Endodermal cell (in vitro differentiated cells): ENCODE measurements around the gene NOL9. TPM values are rescaled to one million over a fixed set of nuclear protein-coding genes. Genes with fewer than 3 reads are reported as not detected.

Experiments used
- DNase-seq: peaks from one replicate; pipeline ENCODE4 v3.0.0-alpha.2; 2017
- H3K27ac ChIP-seq: 2 replicates; pipeline ENCODE4 v1.5.1; 2013; ENCODE audit warnings: mild to moderate bottlenecking, low read depth, low read length, moderate library complexity
- H3K27me3 ChIP-seq: 2 replicates; pipeline ENCODE4 v1.6.1; 2013; ENCODE audit warnings: mild to moderate bottlenecking, low read length, moderate library complexity; ENCODE audit not compliant: insufficient read depth, control insufficient read depth, poor library complexity, severe bottlenecking
- H3K36me3 ChIP-seq: 2 replicates; pipeline ENCODE4 v1.7.0; 2013; ENCODE audit warnings: mild to moderate bottlenecking, low read length, moderate library complexity; ENCODE audit not compliant: control insufficient read depth, insufficient read depth
- H3K4me1 ChIP-seq: one replicate; pipeline ENCODE4 v1.7.0; 2013; ENCODE audit warnings: low read length; ENCODE audit not compliant: control insufficient read depth, insufficient read depth
- H3K4me3 ChIP-seq: 2 replicates; pipeline ENCODE4 v1.5.1; 2013; ENCODE audit warnings: mild to moderate bottlenecking, low read length, moderate library complexity
- H3K9ac ChIP-seq: 2 replicates; pipeline ENCODE4 v1.6.1; 2013; ENCODE audit warnings: mild to moderate bottlenecking, low read length, moderate library complexity; ENCODE audit not compliant: poor library complexity, severe bottlenecking; ENCODE audit errors: extremely low read depth
- H3K9me3 ChIP-seq: 2 replicates; pipeline ENCODE4 v1.6.1; 2013; ENCODE audit warnings: mild to moderate bottlenecking, low read length, moderate library complexity; ENCODE audit not compliant: control insufficient read depth
- H3K27ac Mint-ChIP-seq: 2 replicates; pipeline ENCODE4 v1.8.0; 2020; ENCODE audit warnings: mixed read lengths
- H3K27me3 Mint-ChIP-seq: 2 replicates; pipeline ENCODE4 v1.8.0; 2021; ENCODE audit warnings: mild to moderate bottlenecking, mixed read lengths; ENCODE audit not compliant: insufficient read depth
- H3K36me3 Mint-ChIP-seq: 2 replicates; pipeline ENCODE4 v1.8.0; 2020; ENCODE audit warnings: low read depth, mixed read lengths
- H3K4me1 Mint-ChIP-seq: 2 replicates; pipeline ENCODE4 v1.8.0; 2020; ENCODE audit warnings: mixed read lengths
- H3K4me3 Mint-ChIP-seq: 2 replicates; pipeline ENCODE4 v1.8.0; 2020; ENCODE audit warnings: mild to moderate bottlenecking, moderate library complexity, mixed read lengths
- H3K9me3 Mint-ChIP-seq: 2 replicates; pipeline ENCODE4 v1.8.0; 2020; ENCODE audit warnings: mild to moderate bottlenecking, mixed read lengths
- CTCF ChIP-seq: fragments of 200-600 bp; sonication (generic); conservative IDR thresholded peaks from 2 replicates; pipeline ENCODE4 v1.5.0; 2021; ENCODE audit warnings: antibody characterized with exemption, mild to moderate bottlenecking
- WGBS, 2 experiments: methylation state at CpG; one replicate each; pipeline versions ENCODE4 v1.1.5 to v1.1.7; 2013; ENCODE audit warnings: missing lambda C conversion rate in 2 of 2, mixed read lengths in 1 of 2; ENCODE audit not compliant: insufficient coverage in 1 of 2, insufficient read length in 1 of 2; 5-methylcytosine and 5-hydroxymethylcytosine counted together
- total RNA-seq, 2 donors: library from RNA; stranded (reverse); fragmentation: NEBNext Ultra II Directional in 1 of 2; extraction: Animal tissue kit (Norgen Biotek cat#: 25700) in 1 of 2; gene quantifications; 2 replicates in 1 of 2; 3 replicates in 1 of 2; pipeline ENCODE4 v1.2.1, GENCODE V29; 2021

The NOL9 gene
- total RNA-seq, 2 donors from 2014 or later = 35.0 to 43.9 TPM

GRCh38 chr1:6585841-6586240, 31.5 kb upstream of the NOL9 start:
- H3K9me3 ChIP-seq = no peaks in the 10 kb centered on the region
- Mint-ChIP-seq H3K9me3 (no peaks in the 10 kb centered on the region), H3K27ac (no peak overlapping the region), H3K4me1 (peaks cover 13% of the 10 kb centered on the region), H3K27me3 (no peaks in the 10 kb centered on the region), H3K4me3 (no peak overlapping the region), H3K36me3 (peaks cover 25% of the 10 kb centered on the region)
- H3K36me3 ChIP-seq = peaks cover 23% of the 10 kb centered on the region
- no peaks in the 10 kb centered on the region for H3K27me3 ChIP-seq
- no peak overlapping the region for H3K27ac ChIP-seq
- 96 to 100% methylated on average over 6 to 7 of the region's 7 CpGs for WGBS, 2 experiments
- peaks cover 1% of the 10 kb centered on the region for H3K4me1 ChIP-seq
- TF ChIP-seq CTCF = no peak
- no peak for DNase-seq
- H3K4me3 ChIP-seq = no peak overlapping the region
- H3K9ac ChIP-seq = no peak overlapping the region

- Histone ChIP-seq H3K9me3 (no peaks in the 10 kb centered on the region), H3K9ac (no peak overlapping the region), H3K27ac (no peak overlapping the region), H3K27me3 (no peaks in the 10 kb centered on the region), H3K36me3 (peaks cover 17% of the 10 kb centered on the region), H3K4me3 (no peak overlapping the region), H3K4me1 (peaks cover 5% of the 10 kb centered on the region)
- Mint-ChIP-seq H3K4me3 (no peak overlapping the region), H3K36me3 (peaks cover 22% of the 10 kb centered on the region), H3K27me3 (no peaks in the 10 kb centered on the region), H3K4me1 (peaks cover 18% of the 10 kb centered on the region), H3K27ac (peak overlapping the region; percentile 6), H3K9me3 (no peaks in the 10 kb centered on the region)
- TF ChIP-seq CTCF = no peak
- 92 to 94% methylated on average over 8 to 12 of the region's 12 CpGs for WGBS, 2 experiments
- DNase-seq = no peak
Observed at GRCh38 chr1:6585081-6585722, 30.9 kb upstream of the NOL9 start.

DNA sequence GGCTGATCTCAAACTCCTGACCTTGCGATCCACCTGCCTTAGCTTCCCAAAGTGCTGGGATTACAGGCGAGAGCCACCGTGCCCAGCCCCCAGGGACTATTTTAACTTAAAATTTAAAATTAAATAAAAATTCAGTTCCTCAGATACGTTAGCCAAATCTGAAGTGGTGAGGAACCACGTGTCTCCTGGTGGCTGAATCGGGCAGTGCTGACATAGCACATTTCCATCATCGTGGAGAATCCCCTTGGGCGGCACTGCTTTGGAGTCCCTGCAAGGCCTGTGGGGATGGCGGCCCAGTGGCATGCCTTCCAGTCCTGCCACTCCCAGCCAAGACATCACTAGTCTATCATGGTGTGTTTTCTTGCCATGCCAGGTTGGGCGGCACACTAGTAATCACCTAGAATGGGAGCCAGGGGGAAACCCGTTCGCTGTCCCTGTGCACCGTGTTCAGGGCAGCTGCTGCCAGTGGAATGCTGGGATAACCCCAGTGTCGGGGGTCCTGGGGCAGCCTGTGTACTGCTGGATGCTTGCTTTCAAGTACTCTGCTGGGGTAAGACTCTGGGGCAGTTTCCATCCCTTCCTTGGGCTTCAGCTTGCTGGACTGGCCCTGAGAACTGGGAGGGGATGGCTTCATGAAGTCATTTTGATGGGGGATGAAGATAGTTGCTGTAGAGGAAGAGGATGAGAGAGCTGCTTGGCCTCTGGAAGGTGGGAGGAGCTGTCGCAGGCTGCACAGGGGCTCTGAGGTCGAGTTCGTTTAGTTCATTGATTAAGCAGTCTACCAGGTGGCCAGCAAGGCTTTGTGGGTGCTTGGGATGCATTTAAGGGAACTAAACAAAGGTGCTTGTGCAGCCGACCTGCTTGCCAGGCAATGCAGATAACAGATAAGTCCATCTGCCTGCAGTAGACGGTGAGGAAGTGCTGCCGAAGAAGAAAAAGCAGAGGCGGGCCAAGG, 30.1 kb upstream of the NOL9 start:
- Mint-ChIP-seq H3K27ac (peak overlapping the region; percentile 38), H3K9me3 (no peaks in the 10 kb centered on the region), H3K27me3 (no peaks in the 10 kb centered on the region), H3K36me3 (peaks cover 16% of the 10 kb centered on the region), H3K4me1 (peaks cover 21% of the 10 kb centered on the region), H3K4me3 (no peak overlapping the region)
- Histone ChIP-seq H3K27ac (no peak overlapping the region), H3K4me1 (peaks cover 7% of the 10 kb centered on the region), H3K36me3 (peaks cover 14% of the 10 kb centered on the region), H3K4me3 (no peak overlapping the region), H3K9me3 (no peaks in the 10 kb centered on the region), H3K9ac (no peak overlapping the region), H3K27me3 (no peaks in the 10 kb centered on the region)
- peak; percentile 66 for TF ChIP-seq CTCF
- DNase-seq = no peak
- WGBS, 2 experiments = 82 to 92% methylated on average over 12 to 21 of the region's 21 CpGs
